ENCODE results near the gene WASF2.
"Not testable (repeated sequence)": the region's sequence is repeated elsewhere in the genome, so short reads cannot be mapped to it uniquely, and the experiment has no call there.

WASF2 gene

GRCh38 chr1:27447399-27447798, 42.6 kb downstream of the WASF2 start:
- no peak for DNase-seq

- DNase-seq, result peak; percentile 26
These were observed 43.4 kb downstream of the WASF2 start for GRCh38 chr1:27446496-27447020.

- peak; percentile 43 for DNase-seq
These were observed 44.6 kb downstream of the WASF2 start for GRCh38 chr1:27445177-27445936.

GRCh38 chr1:27444632-27445031, 45.3 kb downstream of the WASF2 start:
- DNase-seq, result no peak

- no peak for DNase-seq
These were observed 50.8 kb downstream of the WASF2 start for GRCh38 chr1:27439150-27439549.

- no peak for DNase-seq
These were observed 51.3 kb downstream of the WASF2 start for GRCh38 chr1:27438621-27439061.

- DNase-seq, result no peak
These were observed 53.5 kb downstream of the WASF2 start for GRCh38 chr1:27436204-27437159.

- DNase-seq, result no peak
These were observed 54.3 kb downstream of the WASF2 start for GRCh38 chr1:27435566-27436203.

- DNase-seq, result no peak
These were observed 56.3 kb downstream of the WASF2 start for GRCh38 chr1:27433706-27434105.

GRCh38 chr1:27432725-27433124, 57.2 kb downstream of the WASF2 start:
- not testable (repeated sequence) for DNase-seq

GRCh38 chr1:27431601-27431940, 58.4 kb downstream of the WASF2 start:
- DNase-seq, result no peak

- no peak for DNase-seq
These were observed 58.9 kb downstream of the WASF2 start for GRCh38 chr1:27430903-27431600.

- DNase-seq, result no peak
These were observed 60.9 kb downstream of the WASF2 start for GRCh38 chr1:27429029-27429425.

GRCh38 chr1:27428316-27429028, 61.5 kb downstream of the WASF2 start:
- no peak for DNase-seq

GRCh38 chr1:27427816-27428315, 62.1 kb downstream of the WASF2 start:
- no peak for DNase-seq

GRCh38 chr1:27427329-27427728, 62.6 kb downstream of the WASF2 start:
- DNase-seq, result no peak

GRCh38 chr1:27423709-27424108, 66.3 kb downstream of the WASF2 start:
- no peak for DNase-seq

- DNase-seq, result no peak
These were observed 71.4 kb downstream of the WASF2 start for GRCh38 chr1:27418326-27419185.

- DNase-seq, result no peak
These were observed 72.3 kb downstream of the WASF2 start for GRCh38 chr1:27417713-27418112.

GRCh38 chr1:27416387-27417111, 73.4 kb downstream of the WASF2 start:
- DNase-seq, result no peak
